ENCODE measurements around the gene PCMTD2.

Gene PCMTD2

DNA sequence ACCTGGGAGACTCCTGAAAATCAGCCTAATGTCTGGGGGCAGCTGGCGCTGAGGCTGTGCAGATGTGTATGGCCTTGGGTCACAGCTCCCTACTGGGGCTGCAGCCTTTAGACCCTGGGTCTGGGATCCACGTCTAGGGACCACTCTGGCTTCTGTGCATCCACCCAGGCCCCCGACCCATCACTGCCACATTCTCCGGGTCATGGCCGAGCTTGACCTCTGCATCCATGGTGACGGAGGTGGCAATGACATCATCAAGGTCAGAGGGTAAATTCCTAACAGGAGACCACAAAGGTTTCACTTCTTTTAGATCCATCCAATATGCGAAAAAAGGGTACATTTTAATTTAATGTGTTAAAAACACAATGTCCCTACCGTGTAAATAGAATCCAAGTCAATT is 14.5 kb upstream of the PCMTD2 start:
- no peak overlapping the region for H3K4me3 ChIP-seq (ENCODE audit: low read length)
- TF ChIP-seq, protein P1, sequence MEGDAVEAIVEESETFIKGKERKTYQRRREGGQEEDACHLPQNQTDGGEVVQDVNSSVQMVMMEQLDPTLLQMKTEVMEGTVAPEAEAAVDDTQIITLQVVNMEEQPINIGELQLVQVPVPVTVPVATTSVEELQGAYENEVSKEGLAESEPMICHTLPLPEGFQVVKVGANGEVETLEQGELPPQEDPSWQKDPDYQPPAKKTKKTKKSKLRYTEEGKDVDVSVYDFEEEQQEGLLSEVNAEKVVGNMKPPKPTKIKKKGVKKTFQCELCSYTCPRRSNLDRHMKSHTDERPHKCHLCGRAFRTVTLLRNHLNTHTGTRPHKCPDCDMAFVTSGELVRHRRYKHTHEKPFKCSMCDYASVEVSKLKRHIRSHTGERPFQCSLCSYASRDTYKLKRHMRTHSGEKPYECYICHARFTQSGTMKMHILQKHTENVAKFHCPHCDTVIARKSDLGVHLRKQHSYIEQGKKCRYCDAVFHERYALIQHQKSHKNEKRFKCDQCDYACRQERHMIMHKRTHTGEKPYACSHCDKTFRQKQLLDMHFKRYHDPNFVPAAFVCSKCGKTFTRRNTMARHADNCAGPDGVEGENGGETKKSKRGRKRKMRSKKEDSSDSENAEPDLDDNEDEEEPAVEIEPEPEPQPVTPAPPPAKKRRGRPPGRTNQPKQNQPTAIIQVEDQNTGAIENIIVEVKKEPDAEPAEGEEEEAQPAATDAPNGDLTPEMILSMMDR (IDR thresholded peaks at IDR 0.05; ENCODE audit: insufficient read depth, low read depth, low read length, missing control alignments) = no peak
- no peak for DNase-seq (ENCODE audit: low read depth)

DNA sequence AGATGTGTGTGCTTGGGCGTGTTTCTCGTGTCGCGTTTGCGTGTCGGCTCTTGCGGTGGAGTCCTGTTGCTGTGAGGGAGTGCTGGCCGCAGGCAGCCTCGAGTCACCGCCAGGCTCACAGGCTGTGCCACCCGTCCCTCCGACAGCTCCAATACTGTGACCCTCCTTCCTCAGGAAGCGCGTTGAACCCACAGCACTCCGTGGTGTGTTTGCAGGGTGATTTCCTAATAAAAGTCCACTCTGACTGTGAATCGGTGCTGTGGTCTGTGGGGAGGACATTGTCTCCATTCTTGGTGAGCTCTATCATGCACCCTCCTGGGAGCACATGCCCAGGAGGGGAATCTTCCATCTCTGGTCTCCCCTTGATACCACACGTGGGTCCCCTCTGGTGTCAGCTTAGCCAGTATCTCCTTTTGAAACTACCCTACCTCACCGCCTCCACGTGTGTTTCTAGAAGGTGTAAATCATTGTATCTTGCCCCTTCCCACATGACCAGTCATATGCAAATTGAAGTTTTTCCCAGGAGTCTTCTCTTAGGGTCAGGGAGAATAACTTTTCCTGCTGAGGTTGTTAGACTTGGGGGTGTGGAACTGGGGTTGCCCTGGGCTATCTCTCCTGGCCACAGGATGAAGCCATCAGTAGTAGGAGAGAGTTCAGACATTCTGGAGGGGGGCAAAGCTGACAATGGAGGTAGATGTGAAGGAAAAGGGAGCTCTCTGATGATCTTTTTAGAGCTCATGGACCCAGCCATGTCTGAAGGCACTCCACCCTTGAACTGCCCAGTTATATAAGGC is 13.3 kb upstream of the PCMTD2 start:
- no peak for DNase-seq (ENCODE audit: low read depth)
- TF ChIP-seq, protein P1 (IDR thresholded peaks at IDR 0.05; ENCODE audit: insufficient read depth, low read depth, low read length, missing control alignments) = no peak
- no peak overlapping the region for H3K4me3 ChIP-seq (ENCODE audit: low read length)

DNA sequence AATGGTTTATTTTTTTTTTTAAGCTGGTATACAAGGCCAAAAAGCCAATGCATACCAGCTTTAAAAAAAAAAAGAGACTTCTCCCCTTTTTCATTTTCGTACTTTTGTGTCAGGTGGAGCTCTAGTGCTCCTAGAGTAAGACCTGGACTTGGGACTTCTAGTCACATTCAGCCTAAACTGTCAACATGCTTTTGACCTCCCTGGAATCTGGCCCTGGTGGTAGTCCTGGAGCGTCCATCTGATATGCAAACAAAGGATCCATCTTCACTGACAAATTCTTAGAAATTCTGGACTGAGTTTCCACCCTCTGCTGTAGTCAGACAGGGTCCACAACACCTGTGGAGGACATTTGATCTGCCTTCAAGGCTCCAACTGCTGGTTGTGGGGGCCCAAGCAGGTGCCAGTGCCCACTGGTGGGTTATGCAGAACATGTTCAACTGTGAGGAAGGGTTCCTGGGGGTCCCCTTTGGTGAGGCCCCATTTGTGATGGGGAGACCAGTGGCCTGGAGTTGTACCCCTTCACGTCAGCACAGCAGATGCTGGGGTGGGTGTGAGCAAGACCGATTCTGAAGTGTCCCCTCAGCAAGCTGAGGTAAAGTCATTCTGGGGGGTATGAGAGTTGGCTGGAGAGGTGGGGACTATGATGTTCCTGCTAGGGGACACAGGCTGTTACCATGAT is 12.6 kb upstream of the PCMTD2 start:
- no peak for DNase-seq (ENCODE audit: low read depth)
- TF ChIP-seq, protein P1 (IDR thresholded peaks at IDR 0.05; ENCODE audit: insufficient read depth, low read depth, low read length, missing control alignments) = no peak
- no peak overlapping the region for H3K4me3 ChIP-seq (ENCODE audit: low read length)

DNA sequence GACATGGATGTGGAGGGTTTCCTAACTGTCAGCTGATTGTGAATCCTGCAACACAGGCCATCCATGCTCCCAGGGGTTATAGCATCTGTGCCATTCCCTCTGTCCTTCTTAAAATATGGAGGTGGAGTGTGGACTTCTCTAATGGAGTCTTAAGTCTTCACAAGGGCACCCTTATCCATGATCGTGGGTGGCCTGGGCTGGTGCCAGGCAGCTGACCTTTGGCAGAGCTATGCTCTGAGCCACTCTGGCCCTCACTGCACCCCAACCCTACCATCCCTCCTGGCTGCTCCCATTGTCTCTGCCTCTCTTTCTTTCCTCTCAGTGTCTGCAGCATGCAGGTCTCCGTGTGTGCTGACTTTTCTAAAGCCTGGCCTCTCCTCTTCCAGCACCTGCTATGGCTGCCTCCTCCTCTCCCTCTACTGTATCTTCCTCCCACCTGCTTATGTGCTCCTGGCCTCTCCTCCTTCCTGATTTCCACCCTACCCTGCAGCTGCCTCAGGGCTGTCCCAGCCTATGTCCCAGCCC is 11.2 kb upstream of the PCMTD2 start:
- TF ChIP-seq, protein P1 (IDR thresholded peaks at IDR 0.05; ENCODE audit: insufficient read depth, low read depth, low read length, missing control alignments) = no peak
- no peak overlapping the region for H3K4me3 ChIP-seq (ENCODE audit: low read length)
- DNase-seq (ENCODE audit: low read depth) = no peak

DNA sequence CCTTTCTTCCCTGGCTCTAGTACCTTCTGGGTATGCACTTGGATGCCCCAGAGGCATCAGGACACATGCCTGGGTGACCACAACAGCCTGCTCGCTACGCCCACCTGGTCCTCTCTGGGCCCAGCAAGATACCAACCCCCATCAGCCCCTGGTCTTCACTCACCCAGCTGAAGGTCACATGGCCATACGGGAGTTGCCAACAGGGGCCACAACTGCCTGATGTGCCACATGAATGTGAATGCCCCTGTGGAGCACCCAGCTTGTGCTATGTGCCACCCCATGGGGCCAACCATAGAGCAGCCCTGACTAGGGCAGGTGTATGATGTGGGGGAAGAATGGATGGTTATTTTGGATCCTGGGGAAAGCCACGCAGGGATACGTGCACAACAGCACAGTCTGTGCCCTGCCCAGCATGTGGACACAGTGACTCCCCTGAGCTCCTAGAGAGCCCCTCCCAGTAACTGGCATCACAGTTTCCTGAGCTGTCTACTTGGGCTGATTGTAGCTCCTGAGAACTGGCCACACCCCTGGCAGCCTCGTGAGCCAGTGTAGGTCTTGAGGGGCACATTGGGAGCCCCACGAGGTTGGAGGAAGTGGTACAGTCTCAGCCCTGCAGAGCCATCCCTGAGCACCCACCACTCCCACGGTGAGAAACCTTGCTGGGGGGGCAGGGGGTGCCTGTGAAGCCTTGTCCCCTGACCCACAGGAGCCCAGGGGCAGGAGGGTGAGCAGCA is 10.5 kb upstream of the PCMTD2 start:
- no peak for DNase-seq (ENCODE audit: low read depth)
- no peak overlapping the region for H3K4me3 ChIP-seq (ENCODE audit: low read length)
- TF ChIP-seq, protein P1 (IDR thresholded peaks at IDR 0.05; ENCODE audit: insufficient read depth, low read depth, low read length, missing control alignments) = no peak

DNA sequence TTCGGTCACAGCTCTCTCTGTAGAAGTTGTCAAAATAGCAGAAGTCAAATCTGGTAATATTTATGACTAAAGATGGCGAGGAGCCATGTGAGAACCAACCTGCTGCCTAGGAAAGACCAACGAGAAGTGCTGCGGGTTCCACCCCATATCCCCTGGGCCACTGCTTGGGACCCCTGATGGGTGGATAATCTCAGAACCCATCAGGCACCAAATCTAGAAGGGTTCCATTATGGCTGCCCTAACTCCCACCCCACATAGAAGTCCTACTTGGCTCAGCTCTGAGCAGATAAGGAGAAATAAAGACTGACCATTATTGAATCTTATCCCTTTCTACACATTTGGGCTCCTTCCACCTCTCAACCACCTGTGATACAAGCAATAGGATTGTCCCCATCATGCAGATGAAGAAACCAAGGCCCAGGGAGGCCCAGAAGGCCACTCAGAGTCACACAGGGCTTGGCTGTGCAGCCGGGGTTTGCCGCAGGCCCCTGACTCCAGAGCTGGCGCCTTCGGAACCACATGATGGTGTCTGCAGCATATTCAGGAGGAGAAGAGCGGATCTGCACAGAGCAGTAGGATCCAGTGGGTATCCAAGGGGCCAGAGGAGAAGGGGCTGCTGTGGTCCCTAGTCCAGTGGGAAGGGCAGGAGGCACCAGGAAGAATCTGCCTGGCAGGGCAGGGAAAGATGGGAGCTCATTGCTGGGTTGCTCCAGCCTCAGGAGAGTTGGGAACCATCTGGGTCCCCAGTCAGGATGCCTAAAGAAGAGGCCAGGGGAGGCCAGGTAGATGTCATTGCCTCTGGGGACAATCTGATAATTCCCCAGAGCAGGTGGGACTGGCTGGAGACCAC is 9.6 kb upstream of the PCMTD2 start:
- no peak for DNase-seq (ENCODE audit: low read depth)
- TF ChIP-seq, protein P1 (IDR thresholded peaks at IDR 0.05; ENCODE audit: insufficient read depth, low read depth, low read length, missing control alignments) = no peak
- H3K4me3 ChIP-seq (ENCODE audit: low read length) = no peak overlapping the region
